HG02970 (cell line): ENCODE data around the gene IL20RA.

ENCODE experiments used
- ATAC-seq: cut with Tn5 transposase; IDR thresholded peaks from one replicate; pipeline ENCODE4 v1.9.1; 2021; ENCODE audit warnings: mild to moderate bottlenecking, moderate library complexity, moderate number of reproducible peaks; ENCODE audit not compliant: unreplicated experiment, low FRiP score

IL20RA gene

GRCh38 chr6:137011406-137011805 lies 33.4 kb downstream of the IL20RA start:
- no peak for ATAC-seq

- ATAC-seq, result no peak
These were observed 34.5 kb downstream of the IL20RA start for GRCh38 chr6:137010128-137010718.

GRCh38 chr6:137008204-137008603 lies 36.6 kb downstream of the IL20RA start:
- no peak for ATAC-seq

DNA sequence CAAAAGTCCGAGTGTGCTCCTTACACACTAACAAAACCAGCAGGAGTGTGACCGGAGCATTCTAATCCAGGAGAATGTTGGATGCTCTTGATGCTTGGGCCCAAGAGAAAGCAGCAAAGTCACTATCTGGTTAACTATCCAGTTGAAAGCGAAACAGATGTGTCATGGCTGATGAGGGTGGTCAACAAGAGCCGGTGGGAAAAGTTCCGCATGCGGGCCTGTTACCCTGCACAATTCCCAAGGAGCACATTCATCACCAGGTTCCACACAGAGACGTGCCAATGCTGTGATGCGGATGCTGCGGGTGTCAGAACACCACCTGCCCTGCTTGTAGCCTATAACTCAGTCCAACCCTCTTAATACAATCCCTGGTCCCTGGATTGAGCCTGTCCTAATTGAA lies 38.7 kb downstream of the IL20RA start:
- ATAC-seq, result no peak

GRCh38 chr6:137005073-137005472 lies 39.7 kb downstream of the IL20RA start:
- ATAC-seq, result no peak

DNA sequence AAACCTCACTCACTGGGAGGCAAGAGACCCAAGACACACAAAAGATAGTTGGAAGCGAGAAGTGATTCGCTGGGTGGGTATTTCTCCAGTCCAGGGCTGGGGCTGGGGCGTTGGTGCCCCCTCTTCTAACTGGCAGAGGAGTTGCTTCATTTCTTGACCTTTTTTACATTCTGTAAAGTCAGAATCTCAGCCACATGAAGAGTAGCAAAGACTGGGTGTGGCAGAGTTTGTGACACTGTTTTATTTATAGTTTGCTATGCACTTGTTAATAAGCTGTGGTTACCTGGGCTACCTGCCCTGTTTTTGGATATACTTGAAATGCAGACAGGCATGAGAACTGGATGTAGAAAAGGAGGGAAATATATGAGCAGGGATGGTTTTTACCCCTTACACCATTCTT lies 42.3 kb downstream of the IL20RA start:
- ATAC-seq, result no peak

GRCh38 chr6:137001977-137002302 lies 42.8 kb downstream of the IL20RA start:
- ATAC-seq, result no peak

- ATAC-seq, result no peak
These were observed 43.3 kb downstream of the IL20RA start for GRCh38 chr6:137001299-137001976.

GRCh38 chr6:137000825-137001224 lies 43.9 kb downstream of the IL20RA start:
- ATAC-seq, result no peak

DNA sequence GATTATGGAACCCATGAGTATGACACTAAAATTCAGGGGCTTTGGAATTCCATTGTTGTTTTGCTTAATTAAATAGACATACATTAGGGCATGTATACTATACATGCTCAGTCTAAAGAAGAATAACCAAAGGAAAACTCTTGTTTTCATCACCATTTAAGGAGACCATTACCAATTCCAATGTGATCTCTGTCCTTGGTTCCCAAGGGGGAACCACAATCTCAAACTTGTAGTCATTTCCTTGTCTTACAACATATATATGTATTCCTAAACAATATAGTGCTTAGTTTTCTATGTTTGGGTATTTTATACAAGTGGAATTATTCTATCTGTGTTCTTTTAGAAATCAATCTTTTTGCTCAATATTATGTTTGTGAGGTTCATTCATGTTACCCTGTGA lies 49.2 kb downstream of the IL20RA start:
- ATAC-seq, result no peak

DNA sequence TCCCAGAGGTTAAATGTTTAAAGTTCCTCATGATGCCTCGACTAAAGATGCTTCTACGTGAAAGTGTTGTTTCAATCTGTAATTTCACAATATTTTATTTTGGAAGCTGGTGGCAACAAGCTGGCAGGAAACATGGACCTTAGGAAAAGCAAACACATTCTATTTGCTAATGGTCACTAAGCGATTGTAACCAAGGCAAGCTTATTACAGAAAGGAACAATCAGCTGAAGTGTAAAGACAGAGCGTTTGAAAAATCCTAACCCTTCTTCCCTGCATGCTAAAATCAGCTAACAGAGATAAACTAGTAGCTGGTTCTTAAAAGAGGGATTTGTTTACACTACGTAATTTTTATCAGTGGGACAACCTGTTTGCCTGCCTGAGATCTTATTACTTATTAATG lies 50.0 kb downstream of the IL20RA start:
- no peak for ATAC-seq

GRCh38 chr6:136992113-136992512 lies 52.7 kb downstream of the IL20RA start:
- ATAC-seq, result no peak

GRCh38 chr6:136991646-136992045 lies 53.1 kb downstream of the IL20RA start:
- no peak for ATAC-seq

DNA sequence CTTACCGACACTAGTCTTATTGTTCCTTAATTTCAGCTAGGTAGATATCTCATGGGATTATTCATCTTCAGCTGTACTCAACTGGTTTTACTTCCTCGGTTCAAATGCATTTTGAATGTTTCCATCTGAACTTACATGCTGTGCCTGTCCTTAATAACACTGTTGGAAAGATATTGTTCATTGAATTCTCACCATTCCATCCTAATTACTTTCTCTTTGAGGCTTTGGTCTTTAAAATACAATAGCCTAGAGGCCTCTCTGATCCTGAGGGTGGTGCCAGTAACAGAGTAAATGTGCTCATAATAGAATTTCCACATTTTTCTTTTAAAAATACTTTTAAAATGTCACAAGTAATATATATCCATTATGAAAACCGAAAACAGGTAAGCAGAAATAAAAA lies 54.0 kb downstream of the IL20RA start:
- ATAC-seq, result no peak

- no peak for ATAC-seq
These were observed 54.6 kb downstream of the IL20RA start for GRCh38 chr6:136990242-136990578.

GRCh38 chr6:136989571-136990241 lies 55.1 kb downstream of the IL20RA start:
- ATAC-seq, result no peak

- ATAC-seq, result no peak
These were observed 57.2 kb downstream of the IL20RA start for GRCh38 chr6:136987526-136987925.

DNA sequence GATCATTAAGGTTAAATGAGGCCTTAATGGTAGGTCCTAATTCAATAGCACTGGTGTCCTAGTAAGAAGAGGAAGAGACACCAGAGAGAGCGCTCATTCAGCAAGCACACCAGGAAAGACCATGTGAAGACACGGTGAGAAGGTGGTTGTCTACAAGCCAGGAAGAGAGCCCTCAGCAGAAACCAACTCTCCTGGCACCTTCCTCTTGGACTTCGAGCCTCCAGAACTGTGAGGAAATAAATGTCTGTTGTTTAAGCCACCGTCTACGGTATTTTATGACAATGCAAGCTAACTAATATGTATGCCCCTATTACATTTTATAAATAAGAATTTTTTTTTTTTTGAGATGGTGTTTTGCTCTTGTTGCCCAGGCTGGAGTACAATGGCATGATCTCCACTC lies 59.3 kb downstream of the IL20RA start:
- ATAC-seq, result no peak

- ATAC-seq, result no peak
These were observed 60.2 kb downstream of the IL20RA start for GRCh38 chr6:136984578-136984977.

DNA sequence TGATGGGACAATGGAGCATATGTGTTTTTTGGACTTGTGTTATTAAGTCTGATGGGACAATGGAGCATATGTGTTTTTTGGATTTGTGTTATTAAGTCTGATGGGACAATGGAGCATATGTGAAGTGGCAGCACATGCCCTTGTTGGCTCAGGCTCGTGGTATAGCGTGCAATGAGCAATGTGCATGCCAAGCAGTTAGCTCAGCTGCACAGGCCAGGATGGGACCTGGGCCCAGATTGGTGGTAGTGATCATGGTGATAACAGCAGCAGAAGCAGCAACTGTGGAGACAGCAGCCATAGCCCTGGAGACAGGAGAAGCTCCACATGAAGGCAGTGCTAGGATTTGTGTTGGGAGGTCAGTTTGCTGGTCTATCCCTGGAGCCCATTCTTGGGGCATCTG lies 61.1 kb downstream of the IL20RA start:
- no peak for ATAC-seq

DNA sequence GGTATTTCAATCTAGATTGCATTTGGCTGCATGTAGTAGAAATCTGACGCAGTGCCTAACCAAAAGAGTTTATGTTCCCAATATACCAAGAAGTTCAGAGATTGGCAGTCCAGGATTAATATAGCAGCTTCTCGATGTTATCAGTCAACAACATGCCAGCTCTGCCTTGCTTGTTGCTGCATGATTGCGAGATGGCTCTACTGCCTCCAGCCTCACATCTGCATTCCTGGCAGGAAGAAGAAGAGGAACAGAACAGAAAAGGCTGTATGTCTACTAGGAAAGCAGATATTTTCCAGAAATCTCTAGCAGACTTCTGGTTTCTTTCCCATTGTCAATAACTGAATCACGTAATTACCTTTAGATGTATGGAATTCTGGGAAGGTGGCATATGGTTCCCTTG lies 61.8 kb downstream of the IL20RA start:
- ATAC-seq, result no peak

GRCh38 chr6:136980070-136980469 lies 64.7 kb downstream of the IL20RA start:
- no peak for ATAC-seq
